Stimulated activated CD8-positive, alpha-beta memory T cell treated with anti-CD3 and anti-CD28 coated beads, Interleukin-12 subunit alpha, Interleukin-12 subunit beta, amount 100 ng/mL, for 24 hours (primary cell): Measurements from ENCODE around the gene UBTD2.
"Not testable (repeated sequence)": the region's sequence is repeated elsewhere in the genome, so short reads cannot be mapped to it uniquely, and the experiment has no call there.

Experiments used
- DNase-seq: peaks from one replicate; pipeline ENCODE4 v3.0.0-alpha.2; 2020; ENCODE audit errors: extremely low read depth

The UBTD2 gene

DNA sequence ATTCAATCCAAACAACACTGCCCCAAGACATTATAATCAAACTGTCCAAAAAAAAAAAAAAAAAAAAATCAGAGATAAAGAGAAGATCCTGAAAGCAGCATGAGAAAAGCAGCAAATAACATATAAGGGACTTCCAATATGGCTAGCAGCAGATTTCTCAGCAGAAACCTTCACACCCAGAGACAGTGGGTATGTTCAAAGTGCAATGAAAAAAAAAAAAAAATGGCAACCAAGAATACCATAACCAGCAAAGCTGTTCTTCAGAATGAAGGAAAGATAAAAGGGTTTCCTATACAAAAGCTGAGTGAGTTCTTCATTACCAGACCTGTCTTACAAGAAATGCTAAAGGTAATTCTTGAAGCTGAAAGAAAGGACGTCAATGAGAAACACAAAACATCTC lies 32.1 kb downstream of the UBTD2 start:
- DNase-seq: no peak

GRCh38 chr5:172248637-172249036 lies 34.9 kb downstream of the UBTD2 start:
- no peak for DNase-seq

DNA sequence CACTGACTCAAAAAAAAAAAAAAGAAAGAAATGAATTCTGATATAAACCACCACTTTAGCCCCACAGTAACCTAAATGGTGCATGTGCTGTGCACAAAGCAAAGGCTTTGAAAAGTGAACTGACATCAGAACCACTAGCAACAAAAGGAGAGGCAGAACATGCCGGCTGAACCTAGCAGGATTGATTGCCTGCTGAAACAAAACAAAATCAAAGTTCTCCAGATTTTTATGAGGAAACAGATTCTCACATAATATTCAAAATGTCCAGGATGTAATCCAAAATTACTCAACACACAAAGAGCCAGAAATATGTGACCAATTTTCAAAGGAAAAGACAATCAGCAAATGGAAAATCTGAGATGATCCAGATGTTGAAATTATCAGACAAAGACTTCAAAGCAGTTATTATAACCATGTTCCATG lies 37.9 kb downstream of the UBTD2 start:
- no peak for DNase-seq

DNA sequence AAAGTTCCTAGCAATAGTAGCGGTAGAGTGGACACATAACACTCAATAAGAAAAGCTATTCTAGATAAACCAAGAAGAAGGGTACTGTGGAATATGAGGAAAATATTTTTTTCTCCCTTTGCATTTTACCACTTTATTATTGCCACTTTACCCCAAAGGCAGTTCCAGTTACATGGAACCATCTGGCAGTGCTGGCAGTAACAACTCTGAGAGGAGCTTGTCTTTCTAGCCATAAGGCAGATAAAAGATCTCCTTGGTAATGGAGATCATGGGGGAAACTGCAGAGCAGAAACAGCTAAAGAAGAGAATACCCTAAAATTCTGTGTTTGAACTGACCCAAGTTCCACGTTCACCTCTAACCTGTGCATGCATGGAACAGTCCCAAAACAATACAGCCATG lies 38.5 kb downstream of the UBTD2 start:
- DNase-seq: no peak

- no peak for DNase-seq
These were observed 40.3 kb downstream of the UBTD2 start for GRCh38 chr5:172243302-172243701.

DNA sequence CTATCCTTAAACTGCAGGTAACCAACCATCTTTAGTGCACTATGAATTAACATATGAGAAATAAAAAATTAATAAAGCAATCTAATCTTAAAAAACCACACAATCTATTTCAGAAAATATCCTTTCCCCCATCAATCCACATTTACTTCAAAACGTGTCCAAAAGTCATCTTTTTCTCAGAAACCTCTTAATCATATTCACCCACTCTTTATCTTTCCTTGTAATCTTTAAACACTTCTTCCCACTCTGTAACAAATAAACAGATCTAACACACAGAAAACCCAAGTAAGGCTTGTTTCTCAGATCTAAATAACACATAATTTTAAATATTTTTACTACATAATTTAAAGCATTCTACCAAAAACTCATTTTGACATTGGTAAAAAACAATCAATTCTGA lies 45.2 kb downstream of the UBTD2 start:
- no peak for DNase-seq

GRCh38 chr5:172235827-172236736 lies 47.5 kb downstream of the UBTD2 start:
- no peak for DNase-seq

DNA sequence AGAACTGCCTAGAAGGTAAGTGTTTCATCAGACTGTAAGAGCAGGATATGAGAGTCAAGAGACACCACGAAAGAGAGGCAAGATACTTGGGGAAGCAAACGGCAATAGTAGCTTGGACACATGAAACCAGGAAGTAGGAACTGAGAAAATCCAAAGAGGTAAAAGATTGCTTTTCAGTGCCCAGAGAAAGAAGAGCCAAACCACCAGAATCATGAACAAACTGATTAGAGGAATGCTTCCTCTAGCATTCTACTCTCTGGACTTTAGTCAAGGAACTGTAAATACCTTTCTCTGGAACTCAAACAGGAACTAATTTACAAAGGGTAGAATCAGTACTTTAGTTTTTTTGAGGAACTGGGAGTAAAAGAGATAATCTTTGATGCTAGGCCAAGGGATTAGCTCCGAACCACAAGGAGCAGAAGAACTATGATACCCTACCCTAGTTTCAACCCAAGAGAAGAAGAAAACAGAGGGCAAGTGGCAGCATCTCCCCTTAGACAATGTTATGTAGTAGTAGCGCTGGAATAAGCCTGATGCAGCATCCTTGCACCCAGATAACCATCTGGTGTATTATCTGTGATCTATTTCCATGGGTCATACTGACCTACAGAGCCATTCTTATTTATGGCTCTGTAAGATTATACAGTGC lies 48.3 kb downstream of the UBTD2 start:
- DNase-seq: no peak

DNA sequence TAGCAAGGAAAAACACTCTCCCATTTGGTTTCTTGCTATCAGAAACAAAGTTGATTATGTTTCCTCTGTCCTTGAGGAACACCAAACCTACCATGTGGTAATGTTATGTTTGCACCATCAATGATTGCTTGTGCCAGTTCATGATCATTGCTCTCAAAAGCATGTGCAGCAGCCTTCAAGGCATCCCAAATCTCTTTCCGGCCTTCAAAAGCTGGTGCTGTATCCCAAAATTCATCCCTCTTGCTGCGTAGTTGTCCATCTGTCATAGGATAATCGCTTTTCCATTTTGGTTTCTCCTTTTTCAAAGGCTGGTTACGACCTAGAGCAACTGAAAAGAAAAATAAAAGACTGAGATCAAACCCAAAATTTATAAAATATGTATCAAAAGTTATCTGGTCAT lies 49.5 kb downstream of the UBTD2 start:
- DNase-seq: no peak

DNA sequence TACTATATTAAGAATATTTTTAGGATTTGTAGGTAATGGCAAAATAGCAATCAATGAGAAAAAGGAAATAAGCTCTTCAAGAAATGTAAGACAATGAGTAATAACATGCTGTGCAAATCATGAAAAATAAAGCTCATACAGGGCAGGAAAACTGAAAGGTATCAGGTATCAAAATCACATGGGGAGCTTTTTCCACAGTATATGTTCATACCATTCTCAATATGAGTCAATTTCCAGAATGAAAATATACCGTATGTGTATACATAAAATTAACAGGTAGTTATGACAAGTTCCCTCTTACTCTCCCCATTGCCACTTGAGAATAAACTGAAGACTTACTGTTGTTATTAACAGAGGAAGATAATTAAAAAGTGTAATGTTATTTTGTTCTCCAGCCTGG lies 53.7 kb downstream of the UBTD2 start:
- no peak for DNase-seq

DNA sequence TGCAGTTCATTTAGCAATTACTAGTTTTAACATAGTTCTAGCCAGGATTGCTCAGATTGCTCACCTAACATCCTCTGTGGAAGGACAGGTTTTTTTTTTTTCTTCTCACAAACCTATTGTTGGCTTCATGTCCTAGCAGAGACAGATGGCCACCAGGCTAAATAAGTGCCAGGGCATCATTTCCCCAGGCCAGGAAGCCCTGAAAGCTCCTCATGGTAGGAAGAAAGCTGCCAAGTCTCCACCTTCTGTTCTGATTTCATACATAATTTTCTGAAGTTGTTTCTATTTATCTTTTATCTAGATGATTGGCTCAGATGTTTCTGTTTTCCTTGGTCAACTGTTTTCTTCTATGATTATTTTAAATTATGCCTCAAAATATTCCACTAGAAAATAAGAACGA lies 58.6 kb downstream of the UBTD2 start:
- no peak for DNase-seq

- no peak for DNase-seq
These were observed 59.4 kb downstream of the UBTD2 start for GRCh38 chr5:172223901-172224873.

- DNase-seq: no peak
These were observed 64.3 kb downstream of the UBTD2 start for GRCh38 chr5:172219296-172219695.

DNA sequence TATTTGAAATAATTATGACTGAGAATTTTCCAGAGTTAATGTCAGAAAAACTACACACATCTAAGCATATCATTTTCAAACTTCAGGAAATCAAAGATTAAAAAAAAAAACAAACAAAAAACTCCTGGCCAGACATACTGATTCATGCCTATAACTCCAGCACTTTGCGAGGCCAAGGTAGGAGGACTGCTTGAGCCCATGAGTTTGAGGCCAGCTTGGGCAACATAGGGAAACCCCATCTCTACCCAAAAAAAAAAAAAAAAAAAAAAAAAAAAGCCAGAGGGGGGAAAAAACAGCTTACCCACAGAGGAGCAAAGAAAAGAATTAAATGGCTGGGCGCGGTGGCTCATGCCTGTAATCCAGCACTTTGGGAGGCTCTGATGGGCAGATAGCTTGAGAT lies 67.2 kb downstream of the UBTD2 start:
- no peak for DNase-seq

- DNase-seq: no peak
These were observed 70.4 kb downstream of the UBTD2 start for GRCh38 chr5:172213126-172213525.

DNA sequence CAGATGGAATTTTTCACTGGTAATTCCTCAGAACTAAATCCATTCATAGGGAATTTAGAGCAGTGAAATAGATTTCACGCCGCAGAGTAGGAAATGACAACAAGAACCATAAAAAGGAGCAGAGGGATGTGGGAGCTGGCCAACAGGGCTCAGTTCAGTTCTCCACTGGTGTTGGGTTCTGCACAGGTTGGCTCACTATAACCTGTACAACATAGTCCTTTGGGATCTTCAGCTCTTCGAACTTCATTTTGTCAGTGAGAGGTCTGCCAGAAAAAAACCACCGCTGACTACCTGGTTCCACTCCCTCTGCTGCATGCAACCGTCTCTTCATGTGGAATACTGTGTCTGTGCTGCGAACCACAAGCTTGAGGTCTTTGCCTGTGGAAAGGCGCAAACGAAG lies 71.9 kb downstream of the UBTD2 start:
- no peak for DNase-seq

GRCh38 chr5:172209714-172210113 lies 73.8 kb downstream of the UBTD2 start:
- no peak for DNase-seq

GRCh38 chr5:172207511-172207910 lies 76.1 kb downstream of the UBTD2 start:
- DNase-seq: no peak

- not testable (repeated sequence) for DNase-seq
These were observed 77.6 kb downstream of the UBTD2 start for GRCh38 chr5:172205984-172206383.

GRCh38 chr5:172200476-172200875 lies 83.1 kb downstream of the UBTD2 start:
- no peak for DNase-seq

- no peak for DNase-seq
These were observed 84.1 kb downstream of the UBTD2 start for GRCh38 chr5:172199446-172199845.

GRCh38 chr5:172197775-172198174 lies 85.8 kb downstream of the UBTD2 start:
- DNase-seq: not testable (repeated sequence)
